Stimulated activated effector memory CD8-positive, alpha-beta T cell treated with anti-CD3 and anti-CD28 coated beads, Interleukin-12 subunit alpha, Interleukin-12 subunit beta, amount 100 ng/mL, for 72 hours (primary cell): ENCODE data around the gene NFE2L1.

Experiments
- ATAC-seq: fragments of 150-1000 bp; cut with Tn5 transposase; 2 replicates; pipeline ENCODE4 v1.10.0; 2021
- DNase-seq, 2 donors: peaks; one replicate each; pipeline ENCODE4 v3.0.0; 2021 to 2022; ENCODE audit warnings: low spot score in 2 of 2
- H3K27ac Mint-ChIP-seq: one replicate; pipeline ENCODE4 v1.8.0; 2022; ENCODE audit warnings: mild to moderate bottlenecking, mixed read lengths
- H3K36me3 Mint-ChIP-seq: one replicate; pipeline ENCODE4 v1.8.0; 2022; ENCODE audit warnings: mild to moderate bottlenecking, mixed read lengths
- H3K4me1 Mint-ChIP-seq: one replicate; pipeline ENCODE4 v1.8.0; 2022; ENCODE audit warnings: mixed read lengths
- H3K4me3 Mint-ChIP-seq: one replicate; pipeline ENCODE4 v1.8.0; 2022; ENCODE audit warnings: mild to moderate bottlenecking, mixed read lengths
- H3K9me3 Mint-ChIP-seq: one replicate; pipeline ENCODE4 v1.8.0; 2022; ENCODE audit warnings: mixed read lengths

The NFE2L1 gene

DNA sequence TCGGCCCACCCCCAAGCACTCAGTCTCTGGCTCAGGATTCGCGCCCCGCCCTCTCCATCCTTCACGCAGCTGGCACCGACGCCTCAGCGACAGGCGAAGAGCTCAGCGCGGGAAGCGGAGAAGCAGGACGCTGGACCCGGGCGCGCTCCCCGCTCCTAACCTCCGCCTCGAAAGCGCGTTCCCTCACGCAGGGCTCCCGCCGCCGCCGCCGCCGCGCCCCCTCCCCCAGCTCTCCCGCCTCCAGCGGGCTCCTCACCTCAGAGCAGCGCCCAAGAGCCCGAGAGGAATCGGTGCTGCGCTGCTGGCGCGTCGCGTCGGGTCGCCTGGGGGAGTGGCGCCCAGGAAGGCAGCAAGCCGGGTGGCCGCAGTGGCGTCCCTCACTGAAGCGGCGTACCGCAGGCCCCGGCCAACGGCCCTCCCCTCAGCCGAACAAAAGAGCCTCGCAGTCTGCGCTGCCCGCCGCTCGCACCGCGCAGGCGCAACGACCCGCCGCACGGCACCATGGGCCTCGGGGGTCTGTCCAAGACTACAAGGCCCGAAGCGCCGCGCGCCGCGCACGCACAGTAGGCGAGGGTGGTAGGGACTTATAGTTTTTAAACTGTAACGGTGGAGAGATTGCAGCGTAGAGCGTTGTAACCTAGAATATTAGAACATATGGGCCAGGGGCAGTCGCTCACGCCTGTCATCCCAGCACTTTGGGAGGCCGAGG, 53.0 kb downstream of the NFE2L1 start, which contains the start of gene CBX1:
CBX1 (minus strand) TSS at position 467 of the 709 bp plus-strand sequence. CDS start 24,474 bp downstream, outside the sequence.
- Mint-ChIP-seq H3K4me3 (peak within 1 kb of the TSS; percentile 99), H3K27ac (peak within 1 kb of the TSS; percentile 93), H3K9me3 (peaks cover 3% of the 10 kb centered on the region), H3K36me3 (peaks cover 11% of the 10 kb centered on the region), H3K4me1 (peaks cover 37% of the 10 kb centered on the region)
- ATAC-seq (peak; percentile 98), DNase-seq (peak; percentile 90 to 96)

- Mint-ChIP-seq H3K4me3 (peak overlapping the region; percentile 99), H3K27ac (peak overlapping the region; percentile 93), H3K36me3 (peaks cover 15% of the 10 kb centered on the region), H3K4me1 (peaks cover 45% of the 10 kb centered on the region), H3K9me3 (peaks cover 3% of the 10 kb centered on the region)
- ATAC-seq (no peak), DNase-seq (no peak)
Measured at GRCh38 chr17:48102043-48102750, 54.0 kb downstream of the NFE2L1 start.

DNA sequence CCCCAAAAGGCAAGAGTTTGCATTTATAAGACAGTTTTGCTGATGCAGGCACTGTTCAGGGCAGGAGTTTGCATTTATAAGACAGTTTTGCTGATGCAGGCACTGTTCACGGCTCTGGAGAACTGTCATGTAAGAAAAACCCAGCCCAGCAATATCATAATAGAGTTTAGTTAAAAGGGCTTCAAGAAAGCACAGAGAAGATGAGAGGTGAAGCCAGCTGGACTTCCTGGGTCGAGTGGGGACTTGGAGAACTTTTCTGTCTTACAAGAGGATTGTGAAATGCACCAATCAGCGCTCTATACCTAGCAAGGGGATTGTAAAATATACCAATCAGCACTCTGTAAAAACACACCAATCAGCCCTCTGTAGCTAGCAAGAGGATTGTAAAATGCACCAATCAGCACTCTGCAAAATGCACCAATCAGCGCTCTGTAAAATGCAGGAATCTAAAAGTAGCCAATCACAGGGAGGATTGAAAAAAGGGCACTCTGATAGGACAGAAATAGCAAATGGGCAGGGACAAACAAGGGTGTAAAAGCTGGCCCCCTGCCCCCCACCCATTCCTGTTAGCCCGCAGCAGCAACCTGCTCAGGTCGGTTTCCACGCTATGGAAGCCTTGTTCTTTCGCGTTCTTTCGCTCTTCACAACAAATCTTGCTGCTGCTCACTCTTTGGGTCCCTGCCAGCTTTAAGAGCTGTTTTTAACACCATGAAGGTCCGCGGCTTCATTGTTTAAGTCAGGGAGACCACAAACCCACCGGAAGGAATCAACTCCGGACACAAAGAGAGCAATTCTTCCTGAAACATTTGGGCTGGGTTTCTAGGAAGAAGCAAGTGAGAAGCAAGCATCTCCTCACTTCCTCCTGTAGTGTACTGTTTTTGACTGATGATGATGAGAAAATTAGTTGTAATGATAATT, 54.9 kb downstream of the NFE2L1 start:
- peaks cover 54% of the 10 kb centered on the region for H3K4me1 Mint-ChIP-seq
- H3K9me3 Mint-ChIP-seq = peaks cover 3% of the 10 kb centered on the region
- DNase-seq (peak in 1 of 2 donors; percentile 58), ATAC-seq (no peak)
- peak overlapping the region; percentile 99 for H3K4me3 Mint-ChIP-seq
- H3K36me3 Mint-ChIP-seq = peaks cover 24% of the 10 kb centered on the region
- H3K27ac Mint-ChIP-seq = peak overlapping the region; percentile 52

- H3K27ac Mint-ChIP-seq = no peak overlapping the region
- DNase-seq (no peak), ATAC-seq (no peak)
Measured at GRCh38 chr17:48104440-48104839, 56.3 kb downstream of the NFE2L1 start.

DNA sequence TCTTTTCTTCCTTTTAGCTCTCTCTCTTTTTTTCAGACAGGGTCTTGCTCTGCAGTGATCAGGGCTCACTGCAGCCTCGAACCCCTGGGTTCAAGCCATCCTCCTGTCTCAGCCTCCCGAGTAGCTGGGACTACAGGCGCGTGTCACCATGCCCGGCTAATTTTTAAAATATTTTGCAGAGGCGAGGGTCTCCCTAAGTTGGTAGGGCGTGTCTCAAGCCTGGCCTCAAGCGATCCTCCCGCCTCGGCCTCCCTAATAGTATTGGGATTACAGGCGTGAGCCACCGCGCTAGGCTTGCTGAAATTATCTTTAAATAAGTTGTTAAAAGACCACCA, 58.6 kb downstream of the NFE2L1 start:
- Mint-ChIP-seq H3K9me3 (peaks cover 3% of the 10 kb centered on the region), H3K4me3 (peak overlapping the region; percentile 89), H3K4me1 (peaks cover 64% of the 10 kb centered on the region), H3K36me3 (peaks cover 32% of the 10 kb centered on the region), H3K27ac (peak overlapping the region; percentile 97)
- ATAC-seq (no peak), DNase-seq (no peak)

More at GRCh38 chr17:48104440-48104839, 56.3 kb downstream of the NFE2L1 start:
- Mint-ChIP-seq H3K4me1 (peaks cover 64% of the 10 kb centered on the region), H3K4me3 (no peak overlapping the region), H3K9me3 (peaks cover 3% of the 10 kb centered on the region), H3K36me3 (peaks cover 26% of the 10 kb centered on the region)

- Mint-ChIP-seq H3K9me3 (peaks cover 3% of the 10 kb centered on the region), H3K36me3 (peaks cover 38% of the 10 kb centered on the region), H3K4me1 (peaks cover 65% of the 10 kb centered on the region), H3K27ac (peak within 1 kb of the TSS; percentile 97), H3K4me3 (peak within 1 kb of the TSS; percentile 89)
- DNase-seq (peak; percentile 84 to 97), ATAC-seq (peak; percentile 93)
Measured at GRCh38 chr17:48107137-48108055, 59.2 kb downstream of the NFE2L1 start, which contains the start of gene SNX11. Gene SNX11, plus strand, starts transcription at chr17:48107766. Its CDS starts 4,278 bp downstream, at chr17:48112044.

- DNase-seq (no peak), ATAC-seq (no peak)
- peak overlapping the region; percentile 33 for H3K4me3 Mint-ChIP-seq
- peaks cover 72% of the 10 kb centered on the region for H3K36me3 Mint-ChIP-seq
- peak overlapping the region; percentile 91 for H3K27ac Mint-ChIP-seq
- no peaks in the 10 kb centered on the region for H3K9me3 Mint-ChIP-seq
- peaks cover 63% of the 10 kb centered on the region for H3K4me1 Mint-ChIP-seq
Measured at GRCh38 chr17:48110761-48111160, 62.6 kb downstream of the NFE2L1 start.
